Epithelial cell of esophagus (primary cell): Measurements from ENCODE around the gene TICAM1.
"Not testable (repeated sequence)": the region's sequence is repeated elsewhere in the genome, so short reads cannot be mapped to it uniquely, and the experiment has no call there.

ENCODE experiments used
- DNase-seq: peaks from one replicate; pipeline ENCODE4 v3.0.0; 2010; ENCODE audit warnings: low read depth
- H3K4me3 ChIP-seq: 2 replicates; pipeline ENCODE4 v1.5.1; 2011; ENCODE audit warnings: mild to moderate bottlenecking, low read length, control low read depth
- CTCF ChIP-seq: IDR thresholded peaks from 2 replicates; pipeline ENCODE4 v1.5.1; 2011; ENCODE audit warnings: low read depth, mild to moderate bottlenecking, low read length, control low read depth, inconsistent platforms; ENCODE audit not compliant: insufficient read depth; ENCODE audit errors: missing control alignments

Gene TICAM1

GRCh38 chr19:4852484-4852883, 21.0 kb upstream of the TICAM1 start:
- DNase-seq, result no peak
- H3K4me3 ChIP-seq, result no peak overlapping the region
- no peak for TF ChIP-seq CTCF

GRCh38 chr19:4851551-4852290, 20.2 kb upstream of the TICAM1 start:
- peak; percentile 78 for TF ChIP-seq CTCF
- DNase-seq, result peak; percentile 55
- no peak overlapping the region for H3K4me3 ChIP-seq

GRCh38 chr19:4849019-4849418, 17.5 kb upstream of the TICAM1 start:
- no peak overlapping the region for H3K4me3 ChIP-seq
- no peak for TF ChIP-seq CTCF
- DNase-seq, result no peak

- no peak for DNase-seq
- no peak for TF ChIP-seq CTCF
- H3K4me3 ChIP-seq, result no peak overlapping the region
Measured at GRCh38 chr19:4847190-4847973, 15.9 kb upstream of the TICAM1 start.

GRCh38 chr19:4845975-4846374, 14.5 kb upstream of the TICAM1 start:
- H3K4me3 ChIP-seq, DNase-seq: not testable (repeated sequence)

GRCh38 chr19:4844348-4845179, 13.1 kb upstream of the TICAM1 start:
- no peak overlapping the region for H3K4me3 ChIP-seq
- TF ChIP-seq CTCF, result no peak
- DNase-seq, result no peak

- TF ChIP-seq CTCF, result no peak
- no peak for DNase-seq
- no peak overlapping the region for H3K4me3 ChIP-seq
Measured at GRCh38 chr19:4843647-4843965, 12.1 kb upstream of the TICAM1 start.
